ENCODE data around the gene KIFAP3.
A peak's percentile ranks its signal among the peaks of the same experiment; 100 is the strongest.
"Not testable (repeated sequence)": the region's sequence is repeated elsewhere in the genome, so short reads cannot be mapped to it uniquely, and the experiment has no call there.

KIFAP3 gene

DNA sequence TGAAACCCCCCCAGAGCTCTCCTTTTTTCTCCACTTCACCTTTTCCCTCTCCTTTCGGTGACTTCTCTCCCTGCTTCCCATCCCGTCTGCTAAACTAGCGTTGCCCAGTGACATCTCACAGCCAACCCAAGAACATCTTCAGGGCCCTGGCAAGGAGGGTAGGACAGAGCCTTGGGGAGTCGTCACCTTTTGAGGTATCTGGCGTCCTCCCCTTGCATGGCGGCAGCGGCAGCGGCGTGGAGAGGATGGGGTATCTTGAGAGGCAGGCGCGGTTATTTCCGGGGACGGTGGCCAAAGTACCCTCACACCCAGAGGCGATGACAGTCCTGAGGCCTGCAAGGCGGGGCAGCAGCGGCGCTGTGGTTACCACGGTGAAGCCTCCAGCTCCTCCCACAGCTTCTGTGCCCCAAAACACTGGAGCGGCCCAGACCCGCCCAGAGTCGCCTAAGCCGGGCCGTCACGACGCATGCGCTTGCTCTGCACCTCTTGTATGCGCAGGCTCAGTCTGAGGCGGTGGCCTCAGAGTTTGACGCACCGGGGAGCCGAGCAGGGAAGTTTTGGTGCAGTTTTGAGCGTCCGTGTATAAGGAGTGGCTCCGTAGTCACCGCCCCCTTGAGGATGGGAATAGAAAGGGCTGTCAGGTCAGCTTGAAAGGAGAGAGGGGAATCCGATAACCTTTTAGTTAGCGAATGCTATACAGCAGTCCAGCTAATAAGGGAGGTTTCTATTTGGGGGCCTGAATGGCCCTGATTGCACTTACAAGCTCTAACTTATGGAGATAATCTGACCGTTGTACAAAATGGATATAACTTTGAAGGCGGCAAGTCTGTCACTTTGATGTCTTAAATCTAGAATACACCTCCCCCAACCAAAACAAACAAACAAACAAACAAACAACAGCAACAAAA is at the start of gene KIFAP3:
Gene KIFAP3 (minus strand): TSS at position 446 of the 908 bp plus-strand sequence. CDS start 228 bp downstream, at position 218.
- TF ChIP-seq, protein P1, sequence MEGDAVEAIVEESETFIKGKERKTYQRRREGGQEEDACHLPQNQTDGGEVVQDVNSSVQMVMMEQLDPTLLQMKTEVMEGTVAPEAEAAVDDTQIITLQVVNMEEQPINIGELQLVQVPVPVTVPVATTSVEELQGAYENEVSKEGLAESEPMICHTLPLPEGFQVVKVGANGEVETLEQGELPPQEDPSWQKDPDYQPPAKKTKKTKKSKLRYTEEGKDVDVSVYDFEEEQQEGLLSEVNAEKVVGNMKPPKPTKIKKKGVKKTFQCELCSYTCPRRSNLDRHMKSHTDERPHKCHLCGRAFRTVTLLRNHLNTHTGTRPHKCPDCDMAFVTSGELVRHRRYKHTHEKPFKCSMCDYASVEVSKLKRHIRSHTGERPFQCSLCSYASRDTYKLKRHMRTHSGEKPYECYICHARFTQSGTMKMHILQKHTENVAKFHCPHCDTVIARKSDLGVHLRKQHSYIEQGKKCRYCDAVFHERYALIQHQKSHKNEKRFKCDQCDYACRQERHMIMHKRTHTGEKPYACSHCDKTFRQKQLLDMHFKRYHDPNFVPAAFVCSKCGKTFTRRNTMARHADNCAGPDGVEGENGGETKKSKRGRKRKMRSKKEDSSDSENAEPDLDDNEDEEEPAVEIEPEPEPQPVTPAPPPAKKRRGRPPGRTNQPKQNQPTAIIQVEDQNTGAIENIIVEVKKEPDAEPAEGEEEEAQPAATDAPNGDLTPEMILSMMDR (IDR thresholded peaks at IDR 0.05; ENCODE audit: insufficient read depth, low read depth, low read length, missing control alignments): peak; percentile 77
- peak within 1 kb of the TSS; percentile 85 for H3K4me3 ChIP-seq (ENCODE audit: low read length)
- DNase-seq (ENCODE audit: low read depth): peak; percentile 99

DNA sequence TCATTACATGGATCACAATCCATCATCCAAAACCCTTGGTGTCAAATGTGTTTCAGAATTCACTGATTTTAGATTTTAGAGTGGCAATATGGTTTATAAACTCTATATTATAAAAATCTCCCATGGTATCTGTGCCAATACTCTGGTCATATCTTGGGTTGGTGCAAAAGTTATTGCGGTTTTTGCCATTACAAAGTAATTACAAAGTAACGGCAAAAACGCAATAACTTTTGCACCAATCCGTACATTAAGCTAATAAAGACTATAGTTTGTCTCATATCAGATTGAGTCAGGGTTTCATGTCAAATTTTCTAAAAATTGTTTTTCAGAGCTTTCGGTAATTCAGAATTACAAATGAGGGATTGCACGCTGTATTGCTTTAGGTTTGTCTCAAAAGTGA is 47.9 kb upstream of the KIFAP3 start:
- TF ChIP-seq, protein P1 (IDR thresholded peaks at IDR 0.05; ENCODE audit: insufficient read depth, low read depth, low read length, missing control alignments): no peak
- DNase-seq (ENCODE audit: low read depth): no peak
- H3K4me3 ChIP-seq (ENCODE audit: low read length): no peak overlapping the region

- DNase-seq (ENCODE audit: low read depth): peak; percentile 60
Observed at GRCh38 chr1:170114906-170115305, 40.4 kb upstream of the KIFAP3 start.

GRCh38 chr1:170113140-170113539 is 38.6 kb upstream of the KIFAP3 start:
- DNase-seq (ENCODE audit: low read depth); H3K4me3 ChIP-seq (ENCODE audit: low read length): not testable (repeated sequence)

More at GRCh38 chr1:170114906-170115305, 40.4 kb upstream of the KIFAP3 start:
- TF ChIP-seq, protein P1 (IDR thresholded peaks at IDR 0.05; ENCODE audit: insufficient read depth, low read depth, low read length, missing control alignments): no peak
- H3K4me3 ChIP-seq (ENCODE audit: low read length): no peak overlapping the region

DNA sequence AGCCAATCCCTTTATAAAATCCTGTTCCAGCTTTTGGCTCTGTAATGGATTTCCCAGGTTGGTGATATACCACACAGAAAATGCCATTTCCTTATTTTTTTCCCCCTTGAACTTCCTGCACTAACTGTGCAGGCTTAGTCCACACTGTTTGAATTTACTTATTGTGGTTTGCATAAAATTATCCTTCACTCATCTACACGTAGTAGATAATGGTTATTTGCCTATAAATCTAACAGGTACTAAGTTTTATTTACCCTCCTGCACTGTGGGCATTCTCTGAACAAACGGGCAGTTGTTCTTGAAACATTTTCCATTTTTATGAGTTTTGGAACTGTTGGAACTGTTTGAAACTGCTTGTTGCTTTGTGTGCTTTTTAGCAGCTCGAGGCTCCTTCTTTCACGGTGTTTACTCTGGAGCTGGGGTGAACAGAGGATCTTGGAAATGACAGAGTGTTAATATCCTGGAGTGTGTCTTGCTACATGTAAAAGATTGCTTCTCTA is 23.0 kb upstream of the KIFAP3 start:
- TF ChIP-seq, protein P1 (IDR thresholded peaks at IDR 0.05; ENCODE audit: insufficient read depth, low read depth, low read length, missing control alignments): no peak
- no peak overlapping the region for H3K4me3 ChIP-seq (ENCODE audit: low read length)
- DNase-seq (ENCODE audit: low read depth): no peak

DNA sequence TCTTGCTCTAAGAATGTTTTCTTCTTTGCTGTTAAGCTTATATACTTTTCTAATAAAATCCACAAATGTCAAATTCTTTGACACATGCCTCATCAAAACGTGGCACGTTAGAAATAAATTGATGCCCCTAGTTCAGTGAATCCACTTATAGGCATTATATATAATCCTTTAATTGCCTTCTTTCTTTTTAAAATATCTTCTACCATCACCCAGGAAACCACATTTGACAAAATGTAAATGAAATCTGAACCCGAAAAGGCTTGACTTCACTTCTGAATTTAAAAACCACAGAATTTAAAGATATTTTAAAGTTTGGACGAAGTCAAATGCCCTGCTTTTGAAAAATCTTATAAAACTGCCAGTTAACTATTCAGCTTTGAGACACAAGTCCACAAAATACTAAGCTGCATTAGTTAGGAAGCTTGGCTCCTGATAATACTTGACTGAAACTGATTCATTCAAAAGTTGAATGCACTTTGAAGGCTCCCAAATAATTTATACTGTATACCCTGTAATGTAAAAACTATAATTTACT is 22.4 kb upstream of the KIFAP3 start:
- H3K4me3 ChIP-seq (ENCODE audit: low read length): no peak overlapping the region
- DNase-seq (ENCODE audit: low read depth): no peak
- TF ChIP-seq, protein P1 (IDR thresholded peaks at IDR 0.05; ENCODE audit: insufficient read depth, low read depth, low read length, missing control alignments): no peak

DNA sequence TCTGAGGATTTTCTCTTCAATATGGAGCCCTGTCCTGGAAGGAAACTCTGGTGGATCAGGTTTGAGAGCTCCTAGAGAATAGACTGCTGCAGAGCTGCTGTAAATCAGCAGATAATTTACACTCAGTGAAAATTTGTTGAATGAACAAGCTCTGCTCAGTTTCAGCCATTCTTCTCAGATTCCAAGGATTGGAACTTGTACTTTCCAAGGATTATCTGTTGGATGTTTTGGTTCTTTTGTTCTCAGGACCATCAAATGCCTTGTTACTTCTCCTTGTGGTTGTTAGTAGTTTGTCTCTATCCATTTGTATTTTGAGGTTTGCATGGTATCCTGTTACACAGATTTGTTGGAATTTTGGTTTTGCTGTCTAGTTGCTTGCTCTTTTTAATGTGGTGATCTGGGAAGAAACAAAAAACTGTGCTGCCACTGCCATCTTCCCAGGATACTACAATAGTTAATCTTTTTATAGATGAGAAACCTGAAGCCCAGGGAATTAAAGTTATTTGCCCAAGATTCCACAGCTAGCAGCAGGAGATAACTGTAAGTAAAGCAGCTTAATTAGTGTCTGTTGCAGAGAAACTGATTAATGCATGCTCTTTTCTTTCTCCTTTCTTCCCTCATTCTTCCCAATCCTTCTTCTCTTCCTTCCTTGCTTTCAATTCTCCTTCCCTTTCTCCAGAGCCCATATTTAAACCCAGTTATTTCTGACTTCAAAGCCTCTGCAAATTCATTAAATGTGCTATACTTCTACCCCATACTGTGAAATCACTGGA is 21.7 kb upstream of the KIFAP3 start:
- DNase-seq (ENCODE audit: low read depth): no peak
- no peak overlapping the region for H3K4me3 ChIP-seq (ENCODE audit: low read length)
- TF ChIP-seq, protein P1 (IDR thresholded peaks at IDR 0.05; ENCODE audit: insufficient read depth, low read depth, low read length, missing control alignments): no peak

GRCh38 chr1:170094697-170095616 is 20.5 kb upstream of the KIFAP3 start:
- H3K4me3 ChIP-seq (ENCODE audit: low read length); DNase-seq (ENCODE audit: low read depth): not testable (repeated sequence)
